DMS53 (cell line): ENCODE data around the gene TBC1D2B.
"Not testable (repeated sequence)": the region's sequence is repeated elsewhere in the genome, so short reads cannot be mapped to it uniquely, and the experiment has no call there.

Experiments
- DNase-seq: peaks from one replicate; lab custom pipeline; 2025; lab: John Stamatoyannopoulos, UW

The TBC1D2B gene

GRCh38 chr15:78002996-78003395 is 74.5 kb downstream of the TBC1D2B start:
- peak; percentile 92 for DNase-seq

- DNase-seq: no peak
These were observed 75.9 kb downstream of the TBC1D2B start for GRCh38 chr15:78001656-78002055.

- no peak for DNase-seq
These were observed 76.6 kb downstream of the TBC1D2B start for GRCh38 chr15:78000927-78001249.

GRCh38 chr15:78000091-78000926 is 77.2 kb downstream of the TBC1D2B start:
- peak; percentile 60 for DNase-seq

- DNase-seq: no peak
These were observed 78.0 kb downstream of the TBC1D2B start for GRCh38 chr15:77999486-77999885.

GRCh38 chr15:77998592-77998991 is 78.9 kb downstream of the TBC1D2B start:
- DNase-seq: no peak

DNA sequence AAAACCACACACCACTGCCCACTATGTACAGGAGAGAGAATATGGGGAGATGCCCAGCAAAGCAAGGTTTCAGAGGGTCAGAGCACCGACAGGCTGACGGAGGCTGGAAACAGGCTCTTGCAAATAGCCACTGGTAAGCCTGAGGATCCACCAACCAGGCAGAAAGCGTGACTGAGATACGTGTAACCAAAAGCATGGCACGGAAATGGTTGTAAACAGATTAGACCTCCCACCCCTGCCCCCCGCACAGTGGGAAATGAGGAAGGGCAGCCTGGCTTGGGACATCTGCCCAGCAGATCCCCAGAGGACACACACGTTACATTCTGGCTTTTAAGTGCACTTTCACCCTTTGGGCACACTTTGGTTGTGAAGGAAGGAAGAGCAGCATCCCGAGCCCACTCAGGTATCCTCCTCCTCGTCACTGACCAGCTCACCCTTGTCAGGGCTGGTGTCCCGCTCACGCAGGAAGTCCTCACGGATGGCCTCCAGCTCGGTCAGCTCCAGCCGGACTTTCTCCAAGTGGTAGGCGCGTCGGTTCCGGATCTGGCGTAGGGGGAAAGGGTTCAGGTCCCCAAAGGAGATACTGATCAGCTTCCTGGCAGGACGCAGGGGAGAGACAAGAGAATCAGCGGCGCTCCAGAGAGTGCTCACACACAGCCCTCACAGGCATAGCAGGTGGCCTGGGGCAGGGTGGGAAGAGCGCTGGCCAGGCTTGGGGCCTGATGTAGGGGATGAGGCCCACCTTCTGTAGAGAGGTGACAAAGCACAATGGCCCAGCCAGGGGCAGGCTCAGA is 79.6 kb downstream of the TBC1D2B start:
- not testable (repeated sequence) for DNase-seq

GRCh38 chr15:77997221-77997620 is 80.3 kb downstream of the TBC1D2B start:
- DNase-seq: not testable (repeated sequence)

DNA sequence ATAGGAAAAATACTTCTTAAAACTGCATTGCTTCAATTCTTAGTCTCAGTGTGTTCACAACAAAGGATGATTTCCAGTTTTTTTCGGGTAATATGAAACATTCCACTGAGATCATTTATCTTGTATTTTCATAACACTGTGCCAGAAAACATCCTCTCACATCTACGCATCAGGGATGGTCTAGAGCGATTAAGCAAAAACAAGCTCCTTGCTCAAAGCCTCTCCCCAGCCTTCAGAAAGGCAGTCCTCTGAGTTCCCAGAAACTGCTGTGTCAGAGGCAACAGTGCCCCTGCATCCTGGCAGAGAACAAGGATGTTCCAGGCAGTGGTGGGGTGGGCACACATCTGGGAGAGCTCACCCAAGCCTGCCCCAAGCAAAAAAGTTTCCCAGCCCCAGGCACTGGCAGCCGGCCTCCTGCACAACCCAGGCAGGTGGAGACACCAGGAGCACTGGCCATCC is 80.8 kb downstream of the TBC1D2B start:
- not testable (repeated sequence) for DNase-seq

DNA sequence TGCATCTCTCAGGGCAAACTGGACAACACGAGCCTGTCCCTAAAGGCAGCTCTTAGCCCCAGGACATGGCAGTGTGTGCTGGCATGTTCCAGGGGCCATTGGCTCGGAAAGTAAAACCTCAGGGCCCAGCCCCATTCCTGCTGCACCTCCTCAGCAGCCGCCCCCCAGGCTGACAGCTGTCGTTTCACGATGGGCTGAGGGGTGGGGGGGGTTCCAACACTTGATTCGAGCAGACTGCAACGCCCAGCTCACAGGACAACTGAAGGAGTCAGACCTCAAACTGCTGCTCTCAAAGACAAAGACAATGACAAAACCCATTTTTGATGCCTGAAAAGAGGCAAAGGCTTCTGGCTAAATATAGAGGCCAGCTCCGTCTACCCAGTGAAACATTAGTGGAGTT is 81.3 kb downstream of the TBC1D2B start:
- DNase-seq: not testable (repeated sequence)

- not testable (repeated sequence) for DNase-seq
These were observed 82.0 kb downstream of the TBC1D2B start for GRCh38 chr15:77995537-77995918.

- DNase-seq: peak; percentile 82
These were observed 82.5 kb downstream of the TBC1D2B start for GRCh38 chr15:77994893-77995536.

DNA sequence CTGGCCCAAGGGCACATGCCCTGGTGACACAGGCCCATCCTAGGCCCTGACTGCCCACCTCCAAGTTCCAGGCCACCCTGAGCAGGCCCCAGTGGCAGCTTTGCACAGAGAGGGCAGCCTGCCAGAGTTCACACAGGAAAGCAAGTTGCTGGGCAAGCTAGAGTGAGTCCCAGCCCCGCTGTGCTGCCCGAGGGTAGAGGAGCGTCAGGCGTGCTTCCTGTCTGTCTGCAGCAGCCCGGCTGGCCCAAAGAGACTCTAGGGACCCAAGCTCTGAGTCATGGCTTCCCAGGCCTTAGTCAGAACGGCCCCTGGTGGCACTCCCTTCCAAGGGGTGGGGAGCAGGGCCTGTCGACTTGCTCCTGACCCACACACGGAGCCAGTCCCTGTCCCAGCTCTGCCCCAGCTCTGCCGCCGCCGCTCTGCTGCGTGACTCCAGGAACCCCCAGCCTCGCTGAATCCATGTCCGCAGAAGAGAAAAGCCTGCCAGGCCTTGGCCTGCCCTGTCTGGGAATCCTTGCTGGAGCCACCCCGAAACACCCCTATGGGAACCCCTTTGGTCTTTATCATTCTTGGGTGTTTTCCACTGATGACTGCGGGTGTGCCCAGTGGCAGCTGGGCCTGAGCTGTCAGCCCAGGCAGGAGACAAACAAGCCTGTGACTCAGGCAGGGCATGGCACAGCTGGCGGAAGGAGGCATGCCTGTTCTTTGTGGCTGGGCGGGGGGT is 83.4 kb downstream of the TBC1D2B start:
- DNase-seq: peak; percentile 84

DNA sequence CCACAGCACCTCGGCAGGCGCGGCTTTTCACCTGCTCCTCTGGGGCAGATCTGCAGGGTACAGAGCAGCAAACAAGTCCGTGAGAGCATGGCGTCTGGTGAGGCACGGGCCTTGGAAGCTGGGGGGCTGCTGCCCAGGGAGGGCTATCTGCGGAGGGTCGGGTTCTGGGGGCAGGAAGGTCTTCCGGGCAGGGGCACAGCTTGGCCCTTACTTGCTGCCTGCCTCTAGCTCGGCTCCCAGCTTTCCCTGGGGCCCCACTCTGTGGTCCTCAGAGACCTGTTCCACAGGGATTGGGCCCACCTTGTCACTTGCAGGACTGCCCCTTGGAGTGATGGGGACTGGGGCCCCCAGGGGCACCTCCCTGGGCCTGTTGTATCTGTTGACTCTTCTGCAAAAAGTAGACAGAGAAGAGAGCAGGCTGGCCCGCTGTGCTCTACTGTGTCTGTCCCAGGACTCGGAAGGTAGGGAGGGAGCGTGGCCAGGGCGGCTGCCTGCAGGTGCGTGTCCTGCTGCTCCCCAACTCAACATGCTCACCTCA is 84.1 kb downstream of the TBC1D2B start:
- DNase-seq: no peak

DNA sequence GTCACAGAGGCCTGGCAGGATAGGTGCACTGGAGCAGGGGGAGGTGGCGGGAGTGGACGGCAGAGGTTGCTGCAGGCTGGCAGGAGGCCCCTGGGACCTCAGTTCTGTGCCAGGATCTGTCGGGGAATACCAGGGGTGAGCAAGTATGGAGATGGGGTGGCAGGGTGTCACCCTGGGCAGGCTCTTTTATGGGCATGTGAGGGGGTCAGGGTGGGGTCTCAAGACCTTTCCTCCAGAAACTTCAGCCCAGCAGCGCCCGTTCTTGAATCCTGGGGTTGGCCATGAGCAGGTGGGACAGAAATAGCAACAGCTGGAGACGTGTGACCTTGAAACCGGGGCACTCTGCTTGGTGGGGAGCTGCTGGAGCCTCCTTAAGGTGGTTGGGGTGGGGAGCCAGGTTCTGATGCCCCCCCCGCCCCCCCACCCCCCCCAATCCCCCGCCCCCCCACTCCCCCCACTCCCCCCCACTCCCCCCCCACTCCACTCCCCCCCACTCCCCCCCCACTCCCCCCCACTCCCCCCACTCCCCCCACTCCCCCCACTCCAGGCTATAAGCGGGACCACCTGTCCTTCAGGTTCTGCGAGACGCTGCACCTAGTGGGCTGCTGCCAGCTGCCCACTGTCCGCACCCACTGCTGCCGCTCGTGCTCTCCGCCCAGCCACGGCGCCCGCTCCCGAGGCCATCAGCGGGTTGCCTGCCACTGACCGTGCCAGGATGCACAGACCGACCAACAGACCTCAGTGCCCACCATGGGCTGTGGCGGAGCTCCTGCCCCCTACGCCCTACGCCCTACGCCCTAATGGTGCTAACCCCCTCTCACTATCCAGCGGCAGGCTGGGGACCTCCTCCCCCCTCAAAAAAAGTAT is 84.9 kb downstream of the TBC1D2B start:
- DNase-seq: no peak

- peak; percentile 10 for DNase-seq
These were observed 85.8 kb downstream of the TBC1D2B start for GRCh38 chr15:77991658-77992201.

DNA sequence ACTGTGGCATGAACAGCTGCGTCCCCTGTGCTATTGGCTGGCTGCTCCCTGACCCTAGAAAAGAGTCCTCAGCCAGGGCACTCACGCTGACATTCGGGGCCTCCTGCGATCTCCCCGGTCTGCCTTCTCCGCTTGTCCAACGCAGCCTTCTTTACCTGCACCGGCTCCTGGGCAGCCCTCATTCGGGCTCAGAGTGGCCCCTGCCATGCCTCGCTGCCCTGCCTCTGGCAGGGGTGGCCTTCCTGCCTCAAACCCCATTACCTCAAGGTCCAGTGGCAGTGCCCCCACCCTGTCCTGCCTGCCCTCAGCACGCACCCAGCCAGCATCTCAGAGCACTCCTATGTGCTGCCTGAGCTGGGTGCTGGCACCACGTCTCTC is 86.5 kb downstream of the TBC1D2B start:
- DNase-seq: no peak

DNA sequence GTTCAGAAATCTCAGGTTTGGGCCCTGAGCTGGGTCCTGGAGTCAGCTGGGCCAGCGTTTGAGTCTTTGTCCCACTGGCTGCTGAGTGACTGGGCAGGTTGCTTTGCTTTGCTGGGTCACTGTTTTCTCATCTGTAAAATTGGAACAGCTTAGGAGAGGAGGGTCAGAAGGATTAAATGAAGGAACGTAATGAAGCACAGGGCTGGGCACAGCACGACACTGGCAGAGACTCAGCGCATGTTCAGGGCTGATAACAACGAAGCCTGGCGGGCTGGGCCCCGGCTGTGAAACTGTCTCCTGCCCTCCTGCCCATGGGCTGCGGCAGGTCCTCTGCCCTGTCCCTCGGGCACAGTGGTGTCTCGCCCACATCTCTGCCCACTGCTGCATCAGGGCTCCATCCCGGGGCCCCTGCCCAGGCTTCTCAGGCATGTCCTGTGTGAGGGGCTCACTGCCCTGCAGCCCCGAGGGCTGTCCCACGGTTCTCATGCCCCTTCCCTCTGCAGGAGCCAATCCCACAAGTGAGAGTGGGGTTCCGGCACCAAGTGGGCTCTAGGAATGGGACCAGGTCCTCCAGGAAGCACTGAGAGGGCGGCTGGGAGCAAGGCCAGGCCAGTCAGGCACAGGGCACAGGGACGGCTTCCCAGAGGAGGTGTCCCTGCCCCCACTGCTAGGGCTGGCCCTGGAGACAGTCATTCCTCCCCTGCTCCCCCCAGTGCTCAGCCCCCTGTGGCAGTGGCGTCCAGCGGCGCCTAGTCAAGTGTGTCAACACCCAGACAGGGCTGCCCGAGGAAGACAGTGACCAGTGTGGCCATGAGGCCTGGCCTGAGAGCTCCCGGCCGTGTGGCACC is 88.0 kb downstream of the TBC1D2B start:
- DNase-seq: no peak
